Measurements from ENCODE around the gene PKDREJ.
"Not testable (repeated sequence)": the region's sequence is repeated elsewhere in the genome, so short reads cannot be mapped to it uniquely, and the experiment has no call there.

The PKDREJ gene

GRCh38 chr22:46263216-46263590 is at the start of gene PKDREJ:
Gene PKDREJ (minus strand): TSS chr22:46263343. CDS start chr22:46263322, 21 bp downstream.
- DNase-seq = no peak

GRCh38 chr22:46312848-46313247 is 49.7 kb upstream of the PKDREJ start:
- DNase-seq = not testable (repeated sequence)

GRCh38 chr22:46312056-46312455 is 48.9 kb upstream of the PKDREJ start:
- no peak for DNase-seq

GRCh38 chr22:46309526-46310085 is 46.5 kb upstream of the PKDREJ start:
- DNase-seq = no peak

- DNase-seq = no peak
Observed at GRCh38 chr22:46308283-46308988, 45.3 kb upstream of the PKDREJ start.

GRCh38 chr22:46303347-46303965 is 40.3 kb upstream of the PKDREJ start:
- no peak for DNase-seq

GRCh38 chr22:46300491-46300890 is 37.3 kb upstream of the PKDREJ start:
- no peak for DNase-seq

GRCh38 chr22:46299101-46299500 is 36.0 kb upstream of the PKDREJ start:
- no peak for DNase-seq

GRCh38 chr22:46297151-46297812 is 34.1 kb upstream of the PKDREJ start:
- DNase-seq = no peak

GRCh38 chr22:46296257-46297150 is 33.4 kb upstream of the PKDREJ start, which contains the start of gene GTSE1:
Gene GTSE1 (plus strand): TSS chr22:46296870. CDS start chr22:46297401, 531 bp downstream.
- peak; percentile 90 for DNase-seq

GRCh38 chr22:46295277-46295971 is 32.3 kb upstream of the PKDREJ start:
- no peak for DNase-seq

- no peak for DNase-seq
Observed at GRCh38 chr22:46294784-46295183, 31.6 kb upstream of the PKDREJ start.

GRCh38 chr22:46293577-46294260 is 30.6 kb upstream of the PKDREJ start:
- no peak for DNase-seq

GRCh38 chr22:46292732-46293131 is 29.6 kb upstream of the PKDREJ start:
- DNase-seq = no peak

GRCh38 chr22:46292173-46292572 is 29.0 kb upstream of the PKDREJ start:
- no peak for DNase-seq

- no peak for DNase-seq
Observed at GRCh38 chr22:46290843-46291785, 28.0 kb upstream of the PKDREJ start.

GRCh38 chr22:46290121-46290842 is 27.1 kb upstream of the PKDREJ start:
- DNase-seq = no peak

- DNase-seq = no peak
Observed at GRCh38 chr22:46289244-46289891, 26.2 kb upstream of the PKDREJ start.

GRCh38 chr22:46288846-46289243 is 25.7 kb upstream of the PKDREJ start:
- no peak for DNase-seq
